Body of pancreas (tissue), 4 donors: ENCODE measurements around the gene RNF6. TPM values are rescaled to one million over a fixed set of nuclear protein-coding genes. Genes with fewer than 3 reads are reported as not detected.
A peak's percentile ranks its signal among the peaks of the same experiment; 100 is the strongest.

Experiments used
- ATAC-seq: fragments of 150-250 bp; one replicate; pipeline ENCODE4 v1.9.1; 2016
- DNase-seq, 4 donors: peaks; one replicate each; pipeline ENCODE4 v3.0.0-alpha.2; 2019
- H3K27ac ChIP-seq, 4 donors: fragments of 200-600 bp; sonication (generic); 1 replicate in 3 of 4; 2 replicates in 1 of 4; pipeline versions ENCODE4 v1.5.1 to v1.6.1; 2016 to 2019; ENCODE audit warnings: mild to moderate bottlenecking in 1 of 4, mixed read lengths in 1 of 4, moderate library complexity in 1 of 4
- H3K27me3 ChIP-seq, 2 donors: fragments of 200-600 bp; sonication (generic); one replicate each; pipeline ENCODE4 v1.6.0; 2016; ENCODE audit warnings: mild to moderate bottlenecking in 1 of 2
- H3K36me3 ChIP-seq, 2 donors: fragments of 200-600 bp; sonication (generic); replicated peaks in 1 of 2; 2 replicates each; pipeline ENCODE4 v1.5.1; 2016; ENCODE audit warnings: low read depth in 2 of 2; ENCODE audit not compliant: insufficient read depth in 1 of 2
- H3K4me1 ChIP-seq: fragments of 200-600 bp; sonication (generic); one replicate; pipeline ENCODE4 v1.6.0; 2016
- H3K4me3 ChIP-seq, 2 donors: fragments of 200-600 bp; sonication (generic); 1 replicate in 1 of 2; 2 replicates in 1 of 2; pipeline ENCODE4 v1.5.1; 2016 to 2019
- H3K9me3 ChIP-seq, 3 donors: fragments of 200-600 bp; sonication (generic); 1 replicate in 2 of 3; 2 replicates in 1 of 3; pipeline ENCODE4 v1.5.1; 2016
- CTCF ChIP-seq, 7 experiments: fragments of 450-650 bp in 4 of 7; fragments of 200-600 bp in 3 of 7; sonication (generic) in 3 of 7; IDR thresholded peaks; one replicate each; pipeline ENCODE4 v1.5.1; 2016 to 2019; ENCODE audit warnings: antibody characterized with exemption in 7 of 7
- POLR2A ChIP-seq, 3 donors: fragments of 450-650 bp; IDR thresholded peaks; one replicate each; pipeline ENCODE4 v1.6.1; 2016; ENCODE audit warnings: antibody characterized with exemption in 3 of 3, mild to moderate bottlenecking in 2 of 3
- WGBS, 2 donors: methylation state at CpG; one replicate each; pipeline ENCODE4 v1.1.5; 2017; 5-methylcytosine and 5-hydroxymethylcytosine counted together
- intact Hi-C: fragments of 100-400 bp; cut with DNase I; formaldehyde crosslinking; loops from one replicate; pipeline ENCODE4 v1.15.1; 2023
- total RNA-seq, 2 donors: library from RNA; depleted of rRNA; stranded (reverse); fragments of >200 nt; gene quantifications; one replicate each; pipeline ENCODE4 v1.1.0, GENCODE V29; 2016

Gene RNF6
- total RNA-seq, 2 donors from 2014 or later: 6.9 to 13.0 TPM

- H3K27me3 ChIP-seq: no peaks in the 10 kb centered on the region
- peak; percentile 38 for ATAC-seq
- peaks cover 0 to 19% of the 10 kb centered on the region in 2 donors for H3K36me3 ChIP-seq
- DNase-seq: no peak
- 0 to 1% methylated on average over 16 of the region's 16 CpGs for WGBS, 2 donors
- TF ChIP-seq CTCF (IDR thresholded peaks at IDR 0.05) (no peak), POLR2A (IDR thresholded peaks at IDR 0.05) (no peak)
- intact Hi-C loops: no loop called here
- peak overlapping the region; percentile 64 to 85 for H3K4me3 ChIP-seq
- H3K27ac ChIP-seq: peak overlapping the region; percentile 87 to 99 (median 93)
- H3K4me1 ChIP-seq: peaks cover 24% of the 10 kb centered on the region
- H3K9me3 ChIP-seq: no peaks in the 10 kb centered on the region
Measured at GRCh38 chr13:26221399-26221720, 754 bp downstream of the RNF6 start.

- intact Hi-C loops: no loop called here
- TF ChIP-seq CTCF (IDR thresholded peaks at IDR 0.05): no peak
- no peak for TF ChIP-seq POLR2A (IDR thresholded peaks at IDR 0.05)
- Histone ChIP-seq H3K27me3 (no peaks in the 10 kb centered on the region), H3K4me3 (no peak overlapping the region), H3K4me1 (peaks cover 24% of the 10 kb centered on the region), H3K27ac (no peak overlapping the region), H3K36me3 (peaks cover 0 to 19% of the 10 kb centered on the region in 2 donors), H3K9me3 (no peaks in the 10 kb centered on the region)
- DNase-seq (no peak), ATAC-seq (no peak)
- 60 to 74% methylated on average over 2 of the region's 2 CpGs for WGBS, 2 donors
Measured at GRCh38 chr13:26220575-26220974, 1.5 kb downstream of the RNF6 start.

GRCh38 chr13:26219726-26220125 lies 2.4 kb downstream of the RNF6 start:
- 59 to 70% methylated on average over 1 of the region's 1 CpG for WGBS, 2 donors
- H3K4me1 ChIP-seq: peaks cover 24% of the 10 kb centered on the region
- no peak overlapping the region for H3K4me3 ChIP-seq
- H3K27ac ChIP-seq: no peak overlapping the region
- DNase-seq (no peak), ATAC-seq (no peak)
- no peaks in the 10 kb centered on the region for H3K27me3 ChIP-seq
- TF ChIP-seq POLR2A (IDR thresholded peaks at IDR 0.05): no peak
- TF ChIP-seq CTCF (IDR thresholded peaks at IDR 0.05): no peak
- intact Hi-C loops: no loop called here
- H3K9me3 ChIP-seq: no peaks in the 10 kb centered on the region
- H3K36me3 ChIP-seq: peaks cover 0 to 26% of the 10 kb centered on the region in 2 donors

- Histone ChIP-seq H3K27ac (no peak overlapping the region), H3K4me3 (no peak overlapping the region), H3K9me3 (no peaks in the 10 kb centered on the region), H3K4me1 (peaks cover 18% of the 10 kb centered on the region), H3K27me3 (no peaks in the 10 kb centered on the region), H3K36me3 (peaks cover 6 to 37% of the 10 kb centered on the region in 2 donors)
- intact Hi-C loops: no loop called here
- DNase-seq: no peak
- no peak for TF ChIP-seq CTCF (IDR thresholded peaks at IDR 0.05)
- no peak for TF ChIP-seq POLR2A (IDR thresholded peaks at IDR 0.05)
- 89 to 90% methylated on average over 2 of the region's 2 CpGs for WGBS, 2 donors
- no peak for ATAC-seq
Measured at GRCh38 chr13:26216042-26216441, 6.1 kb downstream of the RNF6 start.

- TF ChIP-seq POLR2A (IDR thresholded peaks at IDR 0.05) (no peak), CTCF (IDR thresholded peaks at IDR 0.05) (no peak)
- DNase-seq (no peak), ATAC-seq (no peak)
- Histone ChIP-seq H3K27ac (no peak overlapping the region), H3K4me3 (no peak overlapping the region), H3K36me3 (peaks cover 6 to 32% of the 10 kb centered on the region in 2 donors), H3K27me3 (no peaks in the 10 kb centered on the region), H3K4me1 (no peaks in the 10 kb centered on the region), H3K9me3 (no peaks in the 10 kb centered on the region)
- 87 to 88% methylated on average over 6 of the region's 6 CpGs for WGBS, 2 donors
- intact Hi-C loops: no loop called here
Measured at GRCh38 chr13:26213982-26214381, 8.1 kb downstream of the RNF6 start.
